Cerebellar cortex (tissue), 1 donor: ENCODE data around the gene OR8G1.
"Not testable (repeated sequence)": the region's sequence is repeated elsewhere in the genome, so short reads cannot be mapped to it uniquely, and the experiment has no call there.

Experiments used
- DNase-seq: peaks from one replicate; pipeline ENCODE4 v3.0.0-alpha.2; 2015; ENCODE audit warnings: low spot score

The OR8G1 gene

GRCh38 chr11:124238512-124238911 lies 2.4 kb upstream of the OR8G1 start:
- no peak for DNase-seq

DNA sequence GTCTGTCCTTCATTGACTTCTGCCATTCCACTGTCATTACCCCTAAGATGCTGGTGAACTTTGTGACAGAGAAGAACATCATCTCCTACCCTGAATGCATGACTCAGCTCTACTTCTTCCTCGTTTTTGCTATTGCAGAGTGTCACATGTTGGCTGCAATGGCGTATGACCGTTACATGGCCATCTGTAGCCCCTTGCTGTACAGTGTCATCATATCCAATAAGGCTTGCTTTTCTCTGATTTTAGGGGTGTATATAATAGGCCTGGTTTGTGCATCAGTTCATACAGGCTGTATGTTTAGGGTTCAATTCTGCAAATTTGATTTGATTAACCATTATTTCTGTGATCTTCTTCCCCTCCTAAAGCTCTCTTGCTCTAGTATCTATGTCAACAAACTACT lies 9.0 kb downstream of the OR8G1 start:
- not testable (repeated sequence) for DNase-seq

DNA sequence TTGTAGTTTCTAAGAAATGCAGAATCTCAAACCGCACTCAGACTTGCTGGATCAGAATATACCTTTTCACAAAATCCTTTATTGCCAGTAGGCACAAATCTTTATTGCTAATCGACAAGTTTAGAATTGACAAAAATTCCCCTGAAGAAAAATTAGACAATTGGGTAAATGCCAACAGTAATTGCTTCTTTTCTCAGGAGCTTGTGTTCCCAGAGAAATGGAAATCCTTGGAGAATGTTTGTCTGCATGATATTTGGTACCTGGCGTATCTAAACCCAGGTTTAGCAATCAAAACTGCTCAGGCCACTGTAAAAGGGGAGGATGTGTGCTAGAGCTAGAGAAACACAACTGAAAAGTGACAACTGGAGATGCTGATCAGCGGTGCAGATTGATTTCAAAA lies 15.2 kb downstream of the OR8G1 start, which contains the start of gene OR8G5:
Gene OR8G5 (plus strand): TSS at position 301 of the 400 bp plus-strand sequence. CDS start 8,556 bp downstream, outside the sequence.
- DNase-seq = no peak

- not testable (repeated sequence) for DNase-seq
Measured at GRCh38 chr11:124265041-124265440, 24.1 kb downstream of the OR8G1 start.

GRCh38 chr11:124270886-124271285 lies 30.0 kb downstream of the OR8G1 start:
- not testable (repeated sequence) for DNase-seq

DNA sequence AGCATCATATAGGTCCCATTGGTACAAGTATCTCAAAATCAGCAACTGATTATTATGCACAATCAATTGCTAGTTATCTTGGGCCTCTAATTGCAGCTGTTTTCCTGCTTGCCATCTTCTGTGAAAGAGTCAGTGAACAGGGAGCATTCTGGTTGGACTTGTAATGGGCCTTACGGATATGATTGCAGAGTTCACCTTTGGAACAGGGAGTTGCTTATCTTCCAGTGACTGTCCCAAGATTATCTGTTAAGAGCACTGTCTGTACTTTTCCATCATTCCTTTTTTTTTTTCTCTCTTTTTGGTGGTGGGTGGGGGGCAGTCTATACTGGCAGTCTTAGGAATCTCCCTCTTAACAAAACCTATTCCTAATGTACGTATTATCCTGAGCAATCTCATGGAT lies 33.1 kb downstream of the OR8G1 start:
- no peak for DNase-seq

DNA sequence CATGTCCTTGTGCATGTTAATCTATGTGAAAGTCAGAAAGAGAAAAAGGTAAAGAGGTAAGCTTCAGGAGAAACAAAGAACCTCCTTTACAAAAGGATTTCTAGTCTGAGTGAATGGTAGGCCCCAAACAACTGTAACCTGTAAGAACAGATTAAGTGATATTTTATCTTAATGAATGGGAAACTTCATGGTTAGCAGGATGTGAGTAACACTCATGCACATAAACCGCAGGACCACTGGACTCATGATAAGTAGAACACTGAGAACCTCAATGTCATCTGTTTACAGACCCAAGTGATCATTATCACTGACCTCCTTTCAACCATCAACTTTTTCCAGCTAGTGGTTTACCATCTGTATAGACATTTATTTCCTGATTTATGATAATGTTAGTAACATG lies 35.2 kb downstream of the OR8G1 start:
- no peak for DNase-seq

GRCh38 chr11:124277207-124277606 lies 36.3 kb downstream of the OR8G1 start:
- no peak for DNase-seq

DNA sequence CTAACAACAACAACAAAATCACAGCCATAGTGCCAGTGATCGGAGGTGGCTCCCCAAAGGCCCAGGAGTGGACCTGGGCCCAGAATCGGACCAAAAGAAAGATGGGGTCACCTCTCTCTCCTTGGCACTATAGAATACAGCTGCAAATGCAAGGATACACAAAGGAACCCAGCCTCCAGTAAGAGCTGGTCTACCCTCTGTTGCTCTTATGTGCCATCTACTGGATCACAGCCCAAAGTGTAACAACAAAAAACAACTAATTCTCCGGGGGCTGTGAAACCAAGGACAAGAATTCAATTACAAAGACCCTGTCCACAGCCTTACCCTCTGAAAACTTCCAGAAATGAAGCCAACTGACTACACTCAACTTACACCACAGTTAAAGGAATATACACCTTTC lies 36.9 kb downstream of the OR8G1 start:
- DNase-seq = no peak

GRCh38 chr11:124278261-124278660 lies 37.4 kb downstream of the OR8G1 start:
- no peak for DNase-seq

DNA sequence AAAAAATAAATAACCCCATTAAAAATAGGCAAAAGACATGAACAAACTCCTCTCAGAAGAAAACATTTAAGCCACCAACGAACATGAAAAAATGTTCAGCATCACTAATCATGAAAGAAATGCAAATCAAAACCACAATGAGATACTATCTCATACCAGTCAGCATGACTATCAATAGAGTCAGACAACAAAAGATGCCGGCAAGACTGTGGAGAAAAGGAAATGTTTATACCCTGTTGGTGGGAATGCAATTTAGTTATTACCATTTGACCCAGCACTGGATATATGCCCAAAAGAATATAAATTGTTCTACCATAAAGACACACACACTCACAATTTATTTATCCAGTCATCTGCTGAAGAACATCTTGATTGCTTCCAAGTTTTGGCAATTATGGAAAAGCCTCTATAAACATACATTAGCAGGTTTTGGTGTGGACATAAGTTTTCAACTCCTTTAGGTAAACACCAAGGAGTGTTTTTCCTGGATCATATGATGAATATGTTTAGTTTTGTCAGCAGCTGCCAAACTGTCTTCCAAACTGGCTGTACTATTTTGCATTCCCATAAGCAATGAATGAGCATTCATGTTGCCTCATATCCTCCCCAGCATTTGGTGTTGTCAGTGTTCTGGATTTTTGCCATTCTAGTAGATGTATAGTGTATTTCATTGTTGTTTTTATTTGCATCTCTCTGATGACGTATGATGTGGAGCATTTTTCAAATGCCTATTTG lies 44.9 kb downstream of the OR8G1 start:
- no peak for DNase-seq

GRCh38 chr11:124294687-124295086 lies 53.8 kb downstream of the OR8G1 start:
- DNase-seq = no peak

GRCh38 chr11:124296016-124296415 lies 55.1 kb downstream of the OR8G1 start:
- no peak for DNase-seq

DNA sequence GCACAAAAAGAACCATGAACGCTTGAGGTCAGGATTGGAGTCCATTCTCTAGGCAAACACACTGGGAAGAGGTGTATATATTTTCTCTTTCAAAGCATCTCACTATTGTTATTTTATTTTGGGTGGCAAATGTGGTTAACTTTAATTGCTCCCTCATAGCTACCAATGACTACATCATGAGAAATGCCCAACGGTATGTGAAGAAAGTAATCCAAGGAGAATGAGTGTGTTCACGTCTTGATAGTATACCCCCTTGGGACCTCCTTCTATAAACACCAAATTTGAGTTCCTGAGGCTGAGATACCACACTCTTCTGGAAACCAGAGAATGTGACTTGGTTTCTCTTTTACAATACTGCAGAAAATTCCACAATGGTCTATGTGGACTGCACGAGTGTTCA lies 57.0 kb downstream of the OR8G1 start:
- DNase-seq = no peak

DNA sequence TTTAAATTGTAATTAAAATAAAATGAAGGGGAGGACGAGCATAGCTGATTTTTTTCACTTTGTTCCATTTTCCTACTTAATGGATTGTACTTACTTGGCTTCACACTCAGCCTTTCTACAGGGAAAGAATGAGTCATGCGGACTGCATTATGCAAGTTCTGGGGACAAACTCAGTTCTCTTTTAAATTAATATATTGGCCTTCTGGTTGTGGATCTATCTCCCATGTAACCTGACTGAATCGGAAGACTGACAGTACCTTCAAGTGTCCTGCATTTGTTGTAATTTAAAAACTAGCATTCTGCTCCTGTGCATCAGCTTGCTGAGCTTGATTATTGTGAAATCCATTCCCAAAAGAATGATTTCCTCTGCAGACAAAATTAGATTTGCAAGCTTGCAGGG lies 60.7 kb downstream of the OR8G1 start:
- DNase-seq = no peak

GRCh38 chr11:124302347-124303125 lies 61.6 kb downstream of the OR8G1 start:
- DNase-seq = no peak
